Right atrium auricular region (tissue), 2 donors: ENCODE measurements around the gene KIF19. TPM values are rescaled to one million over a fixed set of nuclear protein-coding genes. Genes with fewer than 3 reads are reported as not detected.

ENCODE experiments used
- DNase-seq: peaks from one replicate; pipeline ENCODE4 v3.0.0-alpha.2; 2019; ENCODE audit warnings: low spot score
- H3K27ac ChIP-seq, 2 donors: fragments of 200-600 bp; sonication (generic); 1 replicate in 1 of 2; 2 replicates in 1 of 2; pipeline ENCODE4 v1.5.1; 2016 to 2019
- H3K27me3 ChIP-seq, 2 donors: fragments of 200-600 bp; sonication (generic); one replicate each; pipeline versions ENCODE4 v1.5.1 to v1.6.0; 2017 to 2019
- H3K36me3 ChIP-seq: fragments of 200-600 bp; sonication (generic); one replicate; pipeline ENCODE4 v1.5.1; 2016
- H3K4me1 ChIP-seq, 2 donors: fragments of 200-600 bp; sonication (generic); one replicate each; pipeline versions ENCODE4 v1.5.1 to v1.6.0; 2017 to 2019
- H3K4me3 ChIP-seq, 2 donors: fragments of 200-600 bp; sonication (generic); 1 replicate in 1 of 2; 2 replicates in 1 of 2; pipeline ENCODE4 v1.5.1; 2017 to 2019; ENCODE audit warnings: mild to moderate bottlenecking in 1 of 2, moderate library complexity in 1 of 2
- H3K9me3 ChIP-seq, 2 donors: fragments of 200-600 bp; sonication (generic); one replicate each; pipeline ENCODE4 v1.5.1; 2019
- total RNA-seq, 2 donors: library from RNA; depleted of rRNA; stranded (reverse); fragments of >200 nt; gene quantifications; one replicate each; pipeline ENCODE4 v1.1.0, GENCODE V29; 2016
- TF ChIP-seq, protein P1 (sequence below), 2 donors: fragments of 200-600 bp; sonication (generic); IDR thresholded peaks; one replicate each; pipeline ENCODE4 v1.5.1; 2019; ENCODE audit warnings: antibody characterized with exemption in 2 of 2

Gene KIF19
- total RNA-seq, 2 donors from 2014 or later, result 0.30 TPM; not detected in 1

DNA sequence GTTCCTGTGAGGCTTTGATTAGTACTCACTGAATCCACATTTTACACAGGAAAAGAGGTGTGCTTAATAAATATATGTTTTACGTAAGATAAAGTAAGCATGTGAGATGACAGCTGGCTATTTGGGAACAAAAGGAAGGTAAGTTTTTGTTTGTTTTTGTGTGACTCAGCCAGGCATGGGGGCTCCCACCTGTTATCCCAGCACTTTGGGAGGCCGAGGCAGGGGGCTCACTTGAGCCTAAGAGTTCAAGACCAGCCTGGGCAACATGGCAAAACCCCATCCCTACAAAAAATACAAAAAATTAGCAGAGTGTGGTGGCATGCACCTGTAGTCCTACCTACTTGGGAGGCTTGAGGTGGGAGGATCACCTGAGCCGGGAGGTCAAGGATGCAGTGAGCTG lies 59.2 kb downstream of the KIF19 start:
- no peak overlapping the region for H3K4me3 ChIP-seq
- no peaks in the 10 kb centered on the region for H3K27me3 ChIP-seq
- H3K27ac ChIP-seq, result no peak overlapping the region
- TF ChIP-seq, protein P1, sequence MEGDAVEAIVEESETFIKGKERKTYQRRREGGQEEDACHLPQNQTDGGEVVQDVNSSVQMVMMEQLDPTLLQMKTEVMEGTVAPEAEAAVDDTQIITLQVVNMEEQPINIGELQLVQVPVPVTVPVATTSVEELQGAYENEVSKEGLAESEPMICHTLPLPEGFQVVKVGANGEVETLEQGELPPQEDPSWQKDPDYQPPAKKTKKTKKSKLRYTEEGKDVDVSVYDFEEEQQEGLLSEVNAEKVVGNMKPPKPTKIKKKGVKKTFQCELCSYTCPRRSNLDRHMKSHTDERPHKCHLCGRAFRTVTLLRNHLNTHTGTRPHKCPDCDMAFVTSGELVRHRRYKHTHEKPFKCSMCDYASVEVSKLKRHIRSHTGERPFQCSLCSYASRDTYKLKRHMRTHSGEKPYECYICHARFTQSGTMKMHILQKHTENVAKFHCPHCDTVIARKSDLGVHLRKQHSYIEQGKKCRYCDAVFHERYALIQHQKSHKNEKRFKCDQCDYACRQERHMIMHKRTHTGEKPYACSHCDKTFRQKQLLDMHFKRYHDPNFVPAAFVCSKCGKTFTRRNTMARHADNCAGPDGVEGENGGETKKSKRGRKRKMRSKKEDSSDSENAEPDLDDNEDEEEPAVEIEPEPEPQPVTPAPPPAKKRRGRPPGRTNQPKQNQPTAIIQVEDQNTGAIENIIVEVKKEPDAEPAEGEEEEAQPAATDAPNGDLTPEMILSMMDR (IDR thresholded peaks at IDR 0.05), result no peak
- no peak for DNase-seq
- no peaks in the 10 kb centered on the region for H3K9me3 ChIP-seq
- H3K4me1 ChIP-seq, result peaks cover 0 to 17% of the 10 kb centered on the region in 2 donors
- H3K36me3 ChIP-seq, result no peaks in the 10 kb centered on the region

GRCh38 chr17:74386386-74386785 lies 60.4 kb downstream of the KIF19 start:
- TF ChIP-seq, protein P1 (IDR thresholded peaks at IDR 0.05), result no peak
- no peaks in the 10 kb centered on the region for H3K9me3 ChIP-seq
- no peaks in the 10 kb centered on the region for H3K27me3 ChIP-seq
- peaks cover 0 to 12% of the 10 kb centered on the region in 2 donors for H3K4me1 ChIP-seq
- no peak overlapping the region for H3K4me3 ChIP-seq
- H3K36me3 ChIP-seq, result no peaks in the 10 kb centered on the region
- peak overlapping the region; percentile 21 to 33 for H3K27ac ChIP-seq
- peak; percentile 66 for DNase-seq

- TF ChIP-seq, protein P1 (IDR thresholded peaks at IDR 0.05), result no peak
- H3K27ac ChIP-seq, result peak overlapping the region in 1 of 2 donors; percentile 33
- DNase-seq, result no peak
- H3K27me3 ChIP-seq, result no peaks in the 10 kb centered on the region
- no peak overlapping the region for H3K4me3 ChIP-seq
- H3K4me1 ChIP-seq, result peaks cover 0 to 12% of the 10 kb centered on the region in 2 donors
- no peaks in the 10 kb centered on the region for H3K9me3 ChIP-seq
- no peaks in the 10 kb centered on the region for H3K36me3 ChIP-seq
Observed at GRCh38 chr17:74387365-74388218, 61.6 kb downstream of the KIF19 start.

DNA sequence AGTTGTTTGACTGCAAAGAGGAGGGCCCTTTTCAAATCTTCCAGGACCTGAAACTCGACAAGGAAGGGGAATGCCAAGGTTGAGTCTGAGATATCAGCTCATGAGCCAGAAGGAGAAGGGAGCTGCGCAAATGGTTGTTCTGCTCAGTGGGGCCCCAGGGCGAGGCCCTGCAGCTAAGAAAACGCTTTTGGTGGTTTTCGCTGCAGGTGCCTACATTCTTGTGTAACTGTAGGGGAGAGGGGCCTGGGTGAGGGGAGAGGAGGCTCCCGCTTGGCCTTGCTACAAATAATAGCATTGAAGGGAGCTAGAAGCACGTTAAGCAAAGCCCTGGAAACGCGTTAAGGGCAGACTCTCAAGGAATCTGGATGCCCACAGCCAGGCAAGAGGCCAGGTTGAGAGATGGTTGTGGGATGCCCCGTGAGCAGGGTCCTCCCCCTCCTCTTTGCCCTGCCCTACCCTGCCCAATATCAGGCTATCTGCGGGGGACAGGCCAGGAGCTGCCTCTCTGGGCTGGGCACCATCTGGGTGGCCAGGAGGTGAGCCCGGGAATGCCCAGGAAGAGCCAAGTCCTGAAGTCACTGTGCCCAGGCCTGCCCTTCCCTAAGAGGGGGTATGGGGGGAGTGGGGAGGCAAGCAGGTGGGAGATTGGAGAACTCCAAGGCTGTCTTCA lies 63.2 kb downstream of the KIF19 start:
- Histone ChIP-seq H3K4me3 (no peak overlapping the region), H3K4me1 (peaks cover 0 to 12% of the 10 kb centered on the region in 2 donors), H3K27me3 (no peaks in the 10 kb centered on the region), H3K9me3 (no peaks in the 10 kb centered on the region), H3K27ac (no peak overlapping the region), H3K36me3 (no peaks in the 10 kb centered on the region)
- DNase-seq, result no peak
- TF ChIP-seq, protein P1 (IDR thresholded peaks at IDR 0.05), result no peak

DNA sequence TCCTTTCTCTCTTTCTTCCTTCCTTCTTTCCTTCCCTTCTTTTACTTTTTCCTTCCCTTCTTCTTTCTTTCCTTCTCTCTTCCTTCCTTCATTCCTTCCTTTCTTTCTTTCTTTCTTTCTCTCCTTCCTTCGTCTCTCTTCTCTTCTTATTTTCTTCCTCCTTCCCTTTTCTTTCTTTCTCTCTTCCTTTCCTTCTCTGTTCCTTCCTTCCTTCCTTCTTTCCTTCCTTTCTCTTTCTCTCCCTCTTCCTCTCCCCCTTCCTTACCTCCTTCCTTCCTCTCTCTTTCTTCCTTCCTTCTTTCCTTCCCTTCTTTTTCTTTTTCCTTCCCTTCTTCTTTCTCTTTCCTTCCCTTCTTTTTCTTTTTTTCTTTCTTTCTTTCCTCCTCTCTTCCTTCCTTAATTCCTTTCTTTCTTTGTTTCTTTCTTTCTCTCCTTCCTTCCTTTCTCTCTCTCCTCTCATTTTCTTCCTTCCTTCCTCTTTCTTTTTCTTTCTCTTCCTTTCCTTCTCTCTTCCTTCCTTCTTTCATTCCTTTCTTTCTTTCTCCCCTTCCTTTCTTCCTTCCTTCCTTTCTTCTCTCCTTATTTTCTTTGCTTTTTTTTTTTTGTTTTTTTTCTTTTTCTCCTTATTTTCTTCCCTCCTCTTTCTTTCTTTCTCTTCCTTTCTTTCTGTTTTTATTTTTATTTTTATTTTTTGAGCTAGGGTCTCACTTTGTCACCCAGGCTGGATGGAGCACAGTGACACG lies 64.1 kb downstream of the KIF19 start:
- no peaks in the 10 kb centered on the region for H3K36me3 ChIP-seq
- no peak overlapping the region for H3K4me3 ChIP-seq
- TF ChIP-seq, protein P1 (IDR thresholded peaks at IDR 0.05), result no peak
- no peak for DNase-seq
- H3K4me1 ChIP-seq, result peaks cover 0 to 12% of the 10 kb centered on the region in 2 donors
- no peaks in the 10 kb centered on the region for H3K9me3 ChIP-seq
- no peak overlapping the region for H3K27ac ChIP-seq
- no peaks in the 10 kb centered on the region for H3K27me3 ChIP-seq
